Stimulated activated CD4-positive, alpha-beta T cell treated with anti-CD3 and anti-CD28 coated beads, TNF-alpha, amount 100 ng/mL, for 24 hours (primary cell): ENCODE results near the gene RBMX2.
A peak's percentile ranks its signal among the peaks of the same experiment; 100 is the strongest.
"Not testable (repeated sequence)": the region's sequence is repeated elsewhere in the genome, so short reads cannot be mapped to it uniquely, and the experiment has no call there.

Experiments used
- DNase-seq, 3 experiments: peaks; one replicate each; pipeline ENCODE4 v3.0.0-alpha.2; 2020; ENCODE audit warnings: low read depth in 3 of 3

RBMX2 gene, protein sequence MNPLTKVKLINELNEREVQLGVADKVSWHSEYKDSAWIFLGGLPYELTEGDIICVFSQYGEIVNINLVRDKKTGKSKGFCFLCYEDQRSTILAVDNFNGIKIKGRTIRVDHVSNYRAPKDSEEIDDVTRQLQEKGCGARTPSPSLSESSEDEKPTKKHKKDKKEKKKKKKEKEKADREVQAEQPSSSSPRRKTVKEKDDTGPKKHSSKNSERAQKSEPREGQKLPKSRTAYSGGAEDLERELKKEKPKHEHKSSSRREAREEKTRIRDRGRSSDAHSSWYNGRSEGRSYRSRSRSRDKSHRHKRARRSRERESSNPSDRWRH

DNA sequence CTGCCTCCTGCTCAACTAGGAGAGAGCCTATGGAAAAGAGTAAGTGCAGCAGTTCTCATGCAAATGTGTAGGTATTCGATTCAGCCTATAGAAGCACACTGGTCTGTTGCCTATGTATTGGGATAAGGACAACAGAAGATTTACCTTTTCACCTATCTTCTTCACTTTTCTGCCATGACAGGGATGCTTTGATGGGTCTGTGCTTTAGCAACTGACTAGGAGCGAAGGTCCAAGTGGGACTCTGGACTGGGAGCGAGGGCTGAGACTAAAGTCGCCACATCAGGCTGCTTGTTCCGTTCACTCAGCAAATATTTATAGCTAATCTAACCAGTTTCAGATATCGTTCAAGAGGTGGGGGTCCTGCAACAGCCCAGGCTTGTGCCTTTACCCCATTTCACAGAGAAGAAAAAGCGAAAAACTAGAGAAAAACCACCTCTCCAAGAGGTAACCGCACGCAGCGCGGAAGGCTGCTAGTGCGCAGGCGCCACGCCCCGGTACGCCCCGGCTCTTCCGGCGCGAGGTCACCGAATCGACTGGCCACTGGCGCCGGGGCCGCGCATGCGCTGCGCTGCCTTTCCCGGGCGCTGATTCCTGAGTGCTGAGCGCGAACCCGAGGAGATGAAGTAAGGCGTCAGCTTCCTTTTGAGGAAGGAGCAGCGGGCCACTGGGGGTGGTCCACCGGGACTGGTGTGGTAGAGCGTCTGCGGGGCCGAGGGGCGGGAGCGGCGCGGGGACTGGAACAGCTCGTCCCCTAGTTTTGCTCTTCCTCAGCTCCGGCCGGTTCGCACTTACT is at the start of gene RBMX2:
Gene RBMX2 (plus strand): TSS at position 573 of the 793 bp plus-strand sequence. CDS start 46 bp downstream, at position 619.
- DNase-seq: peak; percentile 36 to 66 (median 47)

DNA sequence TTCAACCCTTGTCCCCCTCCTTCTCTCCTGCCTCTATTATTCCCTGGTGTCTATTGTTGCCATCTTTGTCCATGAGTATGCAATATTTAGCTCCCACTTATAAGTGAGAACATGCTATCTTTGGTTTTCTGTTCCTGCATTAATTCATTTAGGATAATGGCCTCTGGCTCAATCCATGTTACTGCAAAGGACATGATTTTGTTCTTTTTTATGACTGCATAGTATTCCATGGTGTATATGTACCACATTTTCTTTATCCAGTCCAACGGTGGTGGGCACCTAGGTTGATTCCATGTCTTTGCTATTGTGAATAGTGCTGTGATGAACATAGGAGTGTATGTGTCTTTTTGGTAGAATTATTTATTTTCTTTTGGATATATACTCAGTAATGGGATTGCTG is 49.7 kb upstream of the RBMX2 start:
- DNase-seq: not testable (repeated sequence)

DNA sequence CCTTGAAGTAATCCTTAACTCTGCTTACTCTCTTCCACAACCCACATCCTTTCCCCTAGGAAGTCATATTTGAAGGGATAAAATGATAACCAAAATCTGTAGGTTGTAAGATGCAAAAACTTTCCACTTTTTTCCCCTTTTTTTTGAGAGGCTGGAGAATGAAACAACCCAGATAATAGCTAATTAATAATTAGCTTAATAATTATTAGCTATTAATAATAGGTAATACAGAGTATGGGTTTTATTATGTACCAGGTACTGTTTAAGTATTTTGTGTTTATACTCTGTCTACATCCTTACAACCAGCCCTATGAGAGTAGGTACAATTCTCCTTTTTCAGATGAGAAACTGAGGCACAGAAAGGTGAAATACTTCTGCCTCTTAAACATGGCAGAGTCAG is 25.7 kb upstream of the RBMX2 start:
- no peak for DNase-seq

DNA sequence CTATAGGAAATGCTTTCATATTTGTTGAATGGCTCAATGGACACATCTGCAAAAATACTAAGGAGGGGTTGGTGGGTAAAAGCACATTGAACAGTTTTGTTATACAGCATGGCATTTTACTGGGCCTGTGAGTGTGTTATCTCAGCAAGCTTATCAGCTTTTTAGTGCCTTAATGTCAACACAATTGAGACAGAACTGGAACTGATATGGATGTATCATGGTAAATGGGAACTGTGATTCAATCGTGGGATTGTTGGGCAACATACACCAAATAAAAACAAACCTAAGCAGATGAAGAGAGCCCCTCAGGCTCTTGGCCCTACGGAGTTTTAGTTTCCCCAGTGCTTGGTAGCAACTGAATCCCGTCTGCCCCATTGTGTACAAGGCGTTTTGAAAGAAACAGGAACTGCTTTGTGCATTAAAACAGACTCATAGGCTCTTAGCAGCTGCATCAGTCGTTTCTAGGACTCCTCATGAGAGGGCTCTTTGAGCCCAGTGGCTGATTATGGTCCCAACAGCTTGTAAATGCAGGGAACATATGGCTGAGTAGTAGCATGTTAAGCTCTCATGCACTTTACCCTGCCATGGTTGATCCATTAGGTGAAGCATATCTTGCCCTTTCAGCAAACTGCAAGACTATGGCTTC is 23.6 kb upstream of the RBMX2 start:
- no peak for DNase-seq

DNA sequence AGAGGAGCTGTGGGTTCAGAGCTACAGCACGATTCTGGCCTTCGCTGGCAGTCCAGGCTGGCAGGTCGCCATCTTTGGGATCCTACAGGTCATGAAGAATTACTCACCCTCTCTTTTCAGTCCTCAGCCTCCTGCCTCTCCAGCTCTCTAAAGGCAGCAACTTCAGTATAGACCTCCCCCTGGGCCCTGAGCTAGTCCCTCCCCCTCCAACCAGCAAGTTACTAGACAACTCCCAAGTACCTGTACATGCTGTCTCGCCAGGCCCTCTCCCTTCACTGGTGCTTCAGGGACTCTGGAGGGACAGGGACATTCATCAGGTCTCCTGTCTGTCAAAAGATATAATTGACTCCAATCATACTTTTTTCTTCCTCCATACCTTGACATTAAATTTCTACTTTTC is 16.3 kb upstream of the RBMX2 start, which contains the start of gene GPR119:
Gene GPR119 (minus strand): TSS at position 155 of the 400 bp plus-strand sequence. CDS start 227 bp downstream, outside the sequence.
- DNase-seq: no peak

DNA sequence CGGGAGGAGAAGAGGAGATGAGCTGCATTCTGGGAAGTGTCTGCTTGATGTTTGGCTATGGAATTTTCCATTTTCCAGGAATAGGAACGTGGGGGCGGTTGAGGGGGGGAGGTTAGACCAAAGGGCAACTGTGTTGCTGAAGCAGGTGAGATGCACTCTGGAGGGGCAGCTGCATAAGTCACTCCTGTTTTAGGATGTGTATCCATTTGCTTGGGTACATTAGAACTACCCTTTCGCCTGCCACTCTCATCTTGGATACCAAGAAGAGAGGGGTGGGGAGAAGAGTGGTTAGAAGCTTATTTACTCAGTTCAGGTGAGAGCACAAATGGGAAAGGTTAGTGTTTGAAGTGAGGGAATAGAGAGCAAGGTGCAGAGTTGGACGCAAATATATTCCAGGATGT is 15.4 kb upstream of the RBMX2 start:
- DNase-seq: no peak

DNA sequence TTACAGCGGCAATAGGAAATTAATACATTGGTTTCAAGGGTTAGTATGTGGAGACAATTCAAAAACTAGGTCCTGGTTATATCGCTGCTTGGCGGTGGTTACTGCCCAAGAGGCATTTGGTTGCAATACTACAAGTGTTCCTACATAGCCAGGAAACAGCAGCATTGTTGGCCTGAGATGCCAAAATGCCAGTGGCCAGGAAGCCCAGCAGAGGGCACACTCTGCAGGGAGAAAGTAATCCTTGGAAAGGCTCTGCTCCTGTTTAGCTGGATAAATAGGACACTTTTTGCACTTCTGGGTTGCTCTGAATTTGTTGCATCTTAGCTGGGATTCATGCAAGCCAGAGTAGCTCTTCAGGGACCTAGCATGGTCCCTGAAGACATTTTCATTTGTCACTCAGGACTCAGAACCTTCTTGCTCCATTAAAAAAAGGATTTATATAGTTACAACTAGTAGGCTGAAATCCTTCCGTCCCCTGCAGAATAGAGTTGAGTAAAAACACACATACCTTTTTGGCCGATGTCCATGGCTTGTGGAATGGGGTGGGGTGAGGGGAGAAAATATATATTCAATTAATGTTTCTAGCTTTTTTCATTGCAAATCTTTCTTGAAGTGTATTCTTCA is 8.2 kb upstream of the RBMX2 start:
- DNase-seq: no peak

DNA sequence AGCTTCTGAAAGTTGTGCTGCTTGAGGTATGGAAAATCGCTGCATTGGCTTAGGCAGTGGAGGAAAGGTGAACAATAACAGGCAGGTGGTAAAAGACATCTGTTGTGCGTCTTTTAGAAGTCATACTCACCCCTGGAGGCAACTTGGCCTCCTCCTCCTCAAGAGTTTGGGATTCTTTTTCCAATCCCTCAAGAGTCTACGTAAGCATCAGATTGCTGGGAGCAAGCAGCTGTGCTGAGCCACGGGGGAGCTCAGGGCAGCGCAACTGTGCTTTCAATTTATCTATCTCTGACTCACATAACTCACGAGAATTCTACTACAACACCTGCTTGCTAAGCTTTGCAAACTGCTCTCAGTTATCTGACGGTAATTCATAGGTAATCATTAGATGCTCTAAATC is 6.4 kb upstream of the RBMX2 start:
- DNase-seq: no peak

DNA sequence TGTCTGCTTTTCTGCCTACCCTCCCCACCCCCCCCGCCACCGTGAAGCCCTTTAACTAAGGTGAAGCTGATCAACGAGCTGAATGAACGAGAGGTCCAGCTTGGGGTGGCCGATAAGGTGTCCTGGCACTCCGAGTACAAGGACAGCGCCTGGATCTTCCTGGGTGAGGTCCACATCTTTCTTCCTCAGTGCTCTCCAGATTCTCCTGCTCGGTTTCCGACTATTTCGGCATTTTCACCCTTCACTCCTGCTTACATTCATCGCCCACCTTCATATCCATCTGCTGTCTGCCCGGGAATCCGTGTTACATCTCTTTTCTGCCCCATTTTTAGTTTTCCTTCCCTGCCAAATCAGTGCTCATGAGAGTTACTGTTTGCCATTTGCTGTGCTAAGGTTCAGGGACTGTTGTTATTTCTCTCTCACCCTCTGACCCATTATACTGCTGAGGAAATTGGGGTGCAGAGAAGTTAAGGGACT is 459 bp downstream of the RBMX2 start:
- DNase-seq: no peak

DNA sequence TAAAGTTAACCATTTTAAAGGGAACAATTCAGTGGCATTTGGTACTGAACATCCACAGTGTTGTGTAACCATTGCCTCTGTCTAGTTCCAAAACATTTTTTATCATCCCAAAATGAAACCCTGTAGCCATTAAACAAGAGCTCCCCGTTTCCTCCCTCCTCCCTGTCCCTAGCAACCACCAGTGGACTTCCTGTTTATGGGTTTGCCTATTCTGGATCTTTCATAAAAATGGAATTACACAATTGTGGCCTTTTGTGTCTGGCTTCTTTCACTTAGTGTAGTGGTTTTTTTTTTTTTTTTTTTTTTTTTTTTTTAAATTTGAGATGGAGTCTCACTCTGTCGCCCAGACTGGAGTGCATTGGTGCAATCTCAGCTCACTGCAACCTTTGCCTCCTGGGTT is 11.6 kb downstream of the RBMX2 start:
- DNase-seq: no peak

DNA sequence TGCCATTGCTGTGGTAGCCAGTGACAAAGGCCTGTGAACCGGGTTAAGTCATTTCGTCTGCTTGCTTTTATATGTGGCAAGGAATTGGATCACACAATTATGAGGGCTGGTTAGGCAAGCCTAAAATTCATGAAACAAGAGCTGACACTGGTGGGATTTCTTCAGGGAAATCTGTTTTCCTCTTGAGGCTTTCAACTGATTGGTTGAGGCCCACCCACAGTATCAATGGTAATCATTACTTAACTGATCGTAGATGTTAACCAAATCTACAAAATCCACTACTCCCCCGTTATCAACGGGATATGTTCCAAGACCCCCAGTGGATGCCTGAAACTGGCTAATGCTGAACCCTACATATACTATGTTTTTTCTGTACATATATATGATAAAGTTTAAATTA is 13.0 kb downstream of the RBMX2 start:
- no peak for DNase-seq

DNA sequence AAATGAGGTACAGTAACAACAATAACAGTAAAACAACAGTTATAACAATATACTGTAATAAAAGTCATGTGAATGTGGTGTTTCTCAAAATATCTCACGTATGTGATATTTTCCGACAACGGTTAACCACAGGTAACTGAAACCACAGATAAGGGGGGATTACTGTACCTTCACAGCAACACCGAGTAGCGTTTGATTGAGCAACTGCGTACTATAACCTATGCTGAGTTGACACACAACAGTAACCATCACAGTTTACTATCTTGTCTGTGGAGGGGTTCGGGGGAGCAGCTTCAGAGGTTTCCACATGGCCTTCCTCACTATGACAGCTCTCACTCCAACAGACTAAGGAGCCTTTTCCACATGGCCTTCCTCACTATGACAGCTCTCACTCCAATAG is 13.4 kb downstream of the RBMX2 start:
- no peak for DNase-seq

DNA sequence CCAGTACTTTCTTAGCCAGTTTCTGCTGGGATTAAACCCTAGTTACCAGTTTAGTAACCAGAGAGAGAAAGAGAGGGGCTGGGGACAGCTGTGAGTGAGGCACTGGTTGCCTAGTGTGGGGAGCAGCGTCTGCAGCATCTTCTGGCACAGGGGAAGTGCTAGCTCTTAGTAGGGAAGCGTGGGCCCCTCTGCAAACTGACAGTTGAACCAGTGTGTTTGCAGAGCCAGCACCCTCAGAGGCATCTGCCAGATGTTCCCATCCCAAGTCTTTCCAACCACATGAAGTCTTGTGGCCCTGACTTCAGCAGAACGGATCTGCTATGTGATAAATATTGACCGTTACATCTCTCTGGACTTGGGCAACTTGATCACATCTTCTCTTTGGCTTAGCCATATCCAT is 15.0 kb downstream of the RBMX2 start:
- no peak for DNase-seq

DNA sequence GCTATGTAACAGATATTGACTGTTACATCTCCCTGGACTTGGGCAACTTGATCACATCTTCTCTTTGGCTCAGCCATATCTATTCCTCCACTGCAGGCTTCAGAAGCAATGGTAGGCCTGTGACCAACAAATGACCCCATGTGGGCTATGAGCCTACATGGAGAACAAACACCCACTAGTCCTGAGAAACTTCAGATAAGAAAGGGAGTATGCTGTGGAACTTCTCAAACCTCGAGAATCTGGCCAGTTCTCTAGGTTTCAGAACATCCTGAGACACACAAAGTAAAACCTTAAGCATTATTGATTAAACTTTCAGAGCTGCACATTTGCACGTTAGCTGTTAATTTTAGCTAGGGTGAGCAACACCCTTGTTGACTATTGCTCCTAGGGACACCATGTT is 16.3 kb downstream of the RBMX2 start:
- no peak for DNase-seq

DNA sequence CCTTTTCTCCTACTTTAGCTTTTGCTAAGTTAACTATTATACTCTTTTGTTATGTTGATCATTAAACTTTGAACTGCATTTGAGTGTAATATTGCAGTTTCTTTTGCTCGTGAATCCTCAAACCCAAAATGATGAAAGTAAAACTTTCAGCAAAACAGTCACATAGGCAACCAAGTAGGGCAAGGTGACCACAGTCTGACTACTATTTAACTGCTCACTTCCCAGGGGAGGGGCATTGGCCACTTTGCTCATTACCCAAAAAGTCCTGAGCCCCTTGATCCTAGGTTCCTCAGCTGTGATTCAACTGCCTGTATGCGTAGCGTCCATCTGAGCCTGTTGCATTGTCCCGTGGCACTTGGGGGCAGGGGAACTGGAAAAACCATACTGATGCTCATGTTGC is 17.0 kb downstream of the RBMX2 start:
- DNase-seq: no peak

DNA sequence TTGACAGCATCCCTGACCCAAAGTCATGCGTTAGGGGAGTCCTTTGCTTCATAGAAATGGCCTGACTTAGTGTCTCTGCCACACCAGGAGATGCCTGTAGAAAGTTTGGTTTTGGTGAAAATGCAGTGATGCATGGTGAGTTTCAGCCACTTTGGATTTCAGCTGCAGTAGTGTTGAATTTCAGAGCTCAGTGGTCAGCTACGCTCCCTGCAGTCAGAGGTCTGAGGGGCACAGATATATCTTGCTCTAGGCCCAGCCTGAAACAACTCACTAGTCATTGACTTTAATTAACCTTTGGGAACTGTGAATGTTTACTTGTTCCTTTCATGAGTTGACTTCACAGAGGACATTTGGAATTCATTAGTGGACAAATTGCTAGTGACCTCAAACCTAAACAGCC is 17.5 kb downstream of the RBMX2 start:
- no peak for DNase-seq

DNA sequence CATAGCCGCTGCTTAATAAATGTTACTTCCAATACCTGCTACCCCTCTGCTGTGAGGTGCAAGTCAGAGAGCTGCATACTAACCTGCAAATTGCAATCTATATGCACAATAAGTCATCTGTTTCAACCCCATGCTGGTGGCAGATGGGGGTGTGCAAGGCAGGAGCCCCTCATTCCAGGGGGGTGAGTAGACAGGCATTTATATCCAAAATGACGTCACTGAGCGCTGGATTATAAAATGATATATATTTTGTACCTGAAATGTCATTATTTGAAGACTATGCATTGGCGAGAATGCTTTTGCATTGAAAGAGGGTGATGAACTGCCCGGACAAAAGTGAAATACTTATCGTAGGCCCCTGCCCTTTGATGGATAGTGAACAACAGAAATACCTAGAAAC is 24.7 kb downstream of the RBMX2 start:
- no peak for DNase-seq

DNA sequence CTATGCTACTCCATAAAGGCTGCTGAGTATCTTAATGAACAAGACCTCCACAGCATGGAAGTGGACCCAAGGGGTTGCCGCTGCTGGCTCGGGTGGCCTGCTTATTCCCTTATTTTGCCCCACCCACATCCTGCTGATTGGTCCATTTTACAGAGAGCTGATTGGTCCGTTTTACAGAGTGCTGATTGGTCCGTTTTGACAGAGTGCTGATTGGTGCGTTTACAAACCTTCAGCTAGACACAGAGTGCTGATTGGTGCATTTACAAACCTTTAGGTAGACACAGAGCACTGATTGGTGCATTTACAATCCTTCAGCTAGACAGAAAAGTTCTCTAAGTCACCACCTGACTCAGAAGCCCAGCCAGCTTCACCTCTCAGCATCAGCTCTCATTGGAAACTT is 27.4 kb downstream of the RBMX2 start:
- not testable (repeated sequence) for DNase-seq

DNA sequence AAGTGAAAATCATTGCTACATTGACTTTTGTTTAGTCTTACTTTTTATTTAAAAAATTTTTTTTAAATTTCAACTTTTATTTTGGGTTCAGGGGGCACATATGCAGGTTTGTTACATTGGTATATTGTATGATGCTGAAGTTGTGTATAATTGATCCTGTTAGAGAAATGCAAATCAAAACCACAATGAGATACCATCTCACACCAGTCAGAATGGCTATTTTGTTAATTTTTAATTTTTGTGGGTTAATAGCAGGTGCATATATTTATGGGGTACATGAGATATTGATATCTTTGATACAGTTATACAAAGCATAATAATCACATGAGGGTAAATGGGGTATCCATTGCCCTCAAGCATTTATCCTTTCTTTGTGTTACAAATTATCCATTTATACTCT is 34.1 kb downstream of the RBMX2 start:
- DNase-seq: no peak

DNA sequence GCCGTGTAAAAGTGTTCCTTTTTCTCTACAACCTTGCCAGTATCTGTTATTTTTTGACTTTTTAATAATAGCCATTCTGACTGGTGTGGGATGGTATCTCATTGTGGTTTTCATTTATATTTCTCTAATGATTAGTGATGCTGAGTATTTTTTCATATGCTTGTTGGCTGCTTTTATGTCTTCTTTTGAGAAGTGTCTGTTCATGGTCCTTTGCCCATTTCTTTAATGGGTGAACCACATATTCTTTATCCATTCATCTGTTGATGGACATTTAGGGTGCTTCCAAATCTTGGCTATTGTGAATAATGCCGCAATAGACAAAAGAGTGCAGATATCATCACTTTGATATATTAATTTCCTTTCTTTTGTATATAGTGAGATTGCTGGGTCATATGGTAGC is 36.2 kb downstream of the RBMX2 start:
- not testable (repeated sequence) for DNase-seq

DNA sequence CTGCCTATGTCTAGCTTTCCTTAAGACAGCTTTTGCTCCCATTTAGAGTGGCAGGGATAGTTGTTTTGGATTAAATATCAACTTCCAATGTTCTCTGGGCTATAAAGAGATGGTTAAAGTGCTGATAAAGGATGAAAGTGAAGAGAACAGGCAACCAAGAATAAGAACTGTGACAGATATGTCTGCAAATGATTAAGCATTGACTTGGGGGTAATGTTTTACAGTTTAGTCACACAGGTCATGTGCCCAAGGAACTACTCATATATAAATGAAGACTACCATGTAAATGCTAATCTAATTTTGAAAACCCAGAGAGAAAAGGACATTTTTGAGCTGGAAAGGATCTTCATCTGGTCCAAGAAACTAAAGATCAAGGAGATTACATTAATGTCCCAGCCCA is 42.1 kb downstream of the RBMX2 start:
- DNase-seq: no peak
